ENCODE results near the gene LOC128125822.

The LOC128125822 gene

DNA sequence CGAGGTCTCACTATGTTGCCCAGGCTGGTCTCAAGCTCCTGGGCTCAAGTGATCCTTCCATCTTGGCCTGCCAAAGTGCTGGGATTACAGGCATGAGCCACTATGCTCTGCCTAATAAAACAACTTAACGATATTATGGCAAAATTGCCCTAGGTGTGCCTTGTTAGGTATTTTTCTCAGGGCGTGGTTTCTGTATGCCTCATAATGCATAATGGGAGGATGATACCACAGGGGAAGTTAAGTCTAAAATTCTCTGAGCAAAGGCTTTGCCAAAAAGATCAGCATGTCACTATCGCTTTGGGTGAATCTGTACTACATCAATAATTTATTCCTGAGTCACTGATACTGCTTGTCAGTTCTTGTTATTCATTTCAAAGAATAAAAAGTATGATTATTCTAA lies 15.9 kb upstream of the LOC128125822 start:
- no peak for DNase-seq (ENCODE audit: low read depth in 2 of 2)

DNA sequence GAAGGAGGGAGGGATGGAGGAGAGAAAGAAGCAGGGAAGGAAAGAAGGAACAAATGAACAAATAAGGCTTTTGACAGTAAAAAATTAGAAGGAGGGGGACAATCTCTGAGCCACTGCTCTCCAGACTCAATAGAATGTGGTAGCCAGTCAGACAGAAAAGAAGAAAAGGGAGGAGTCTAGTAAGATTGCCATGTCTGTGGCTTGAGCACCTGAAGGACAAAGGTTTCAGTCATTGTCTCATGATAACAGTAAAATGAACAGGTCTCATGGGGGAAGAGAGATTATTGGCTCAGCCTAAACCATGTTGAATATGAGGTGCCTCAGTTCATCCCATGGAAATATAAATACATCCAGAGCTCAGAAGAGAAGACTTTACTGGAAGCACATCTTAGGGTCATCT lies 14.0 kb upstream of the LOC128125822 start:
- DNase-seq (ENCODE audit: low read depth in 2 of 2) = no peak

DNA sequence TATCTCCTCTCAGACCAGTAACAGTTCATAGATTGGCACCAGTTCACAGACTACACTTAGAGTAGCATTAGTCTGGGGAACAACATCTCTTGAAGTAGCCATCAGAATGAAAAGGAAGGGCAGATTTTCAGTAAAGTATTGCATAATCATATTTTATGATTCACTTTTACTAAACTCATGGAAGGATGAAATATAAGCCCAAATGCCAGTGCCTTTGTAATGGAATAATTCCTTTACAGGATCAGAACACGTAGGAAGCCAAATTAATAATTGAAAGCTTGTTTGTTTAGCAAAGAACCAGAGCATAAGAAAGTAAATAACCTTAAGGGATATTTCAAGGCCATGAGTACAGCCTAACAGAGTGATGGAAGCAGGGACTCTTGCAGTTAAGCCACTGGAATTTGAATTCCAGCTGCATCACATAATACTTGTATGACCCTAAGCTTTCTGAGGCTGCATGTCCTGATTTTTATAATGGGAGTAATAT lies 11.4 kb upstream of the LOC128125822 start:
- no peak for DNase-seq (ENCODE audit: low read depth in 2 of 2)

DNA sequence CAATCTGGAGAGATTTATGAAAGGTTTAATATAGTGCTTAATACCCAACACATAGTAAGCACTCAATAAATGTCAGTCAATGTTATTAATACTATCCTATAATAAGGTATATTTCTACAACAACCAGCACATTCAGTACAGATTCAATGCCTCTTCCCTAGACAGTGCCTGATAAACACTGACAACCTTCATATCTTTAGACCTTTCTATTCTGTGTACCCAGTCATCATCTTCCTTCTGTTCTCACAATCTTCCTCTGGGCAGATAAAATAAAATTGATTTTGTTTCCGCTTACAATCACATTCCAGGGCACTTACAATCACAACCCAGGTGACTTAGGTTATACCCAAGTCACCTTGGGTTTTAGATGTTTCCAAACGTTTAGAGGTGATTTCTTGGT lies 11.0 kb upstream of the LOC128125822 start:
- DNase-seq (ENCODE audit: low read depth in 2 of 2) = no peak

DNA sequence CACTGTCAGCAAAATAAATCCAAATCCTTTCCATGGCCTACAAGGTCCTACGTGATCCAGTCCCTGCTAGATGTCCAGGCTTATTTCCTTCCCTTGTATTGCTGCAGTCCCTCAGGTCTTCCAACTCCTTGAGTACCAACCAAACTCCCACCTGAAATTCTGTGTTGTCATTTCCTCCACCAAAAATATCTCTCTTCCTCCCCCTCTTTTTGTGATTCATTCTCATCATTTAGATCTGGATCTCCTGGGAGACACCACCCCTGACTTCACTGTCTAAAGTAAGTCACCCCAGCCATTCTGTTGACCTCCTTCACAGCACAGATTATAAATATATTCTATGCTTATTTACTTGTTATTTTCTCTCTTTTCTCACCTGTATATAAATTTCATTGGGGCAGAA lies 9.0 kb upstream of the LOC128125822 start:
- no peak for DNase-seq (ENCODE audit: low read depth in 2 of 2)

DNA sequence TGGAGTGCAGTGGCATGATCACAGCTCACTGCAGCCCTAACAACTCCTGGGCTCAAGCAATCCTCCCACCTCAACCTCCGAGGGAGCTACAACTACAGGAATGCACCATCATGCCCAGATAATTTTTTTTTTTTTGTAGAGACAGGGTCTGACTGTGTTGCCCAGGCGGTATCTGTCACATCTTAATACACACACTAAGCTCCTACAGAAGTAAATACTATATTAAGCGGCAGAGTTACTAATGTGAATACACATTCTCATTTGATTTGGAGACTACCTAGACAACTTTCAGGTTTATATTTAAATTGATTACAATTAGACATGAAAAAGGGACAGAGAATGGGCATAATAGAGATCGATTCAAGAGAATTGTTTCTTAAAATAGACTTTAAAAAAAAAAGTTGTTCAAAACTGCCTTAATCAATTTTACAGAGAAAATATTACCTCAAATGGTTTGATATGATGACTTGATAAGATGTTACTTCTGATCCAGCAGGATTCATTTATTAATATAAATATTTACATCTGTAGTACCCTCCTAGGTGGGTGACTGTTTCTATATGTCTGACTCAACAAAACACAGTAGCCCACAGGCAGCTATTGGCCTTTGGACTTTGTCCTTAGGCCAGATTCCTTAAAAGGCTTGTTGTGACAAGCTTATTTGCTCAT lies 7.1 kb upstream of the LOC128125822 start:
- no peak for DNase-seq (ENCODE audit: low read depth in 2 of 2)

DNA sequence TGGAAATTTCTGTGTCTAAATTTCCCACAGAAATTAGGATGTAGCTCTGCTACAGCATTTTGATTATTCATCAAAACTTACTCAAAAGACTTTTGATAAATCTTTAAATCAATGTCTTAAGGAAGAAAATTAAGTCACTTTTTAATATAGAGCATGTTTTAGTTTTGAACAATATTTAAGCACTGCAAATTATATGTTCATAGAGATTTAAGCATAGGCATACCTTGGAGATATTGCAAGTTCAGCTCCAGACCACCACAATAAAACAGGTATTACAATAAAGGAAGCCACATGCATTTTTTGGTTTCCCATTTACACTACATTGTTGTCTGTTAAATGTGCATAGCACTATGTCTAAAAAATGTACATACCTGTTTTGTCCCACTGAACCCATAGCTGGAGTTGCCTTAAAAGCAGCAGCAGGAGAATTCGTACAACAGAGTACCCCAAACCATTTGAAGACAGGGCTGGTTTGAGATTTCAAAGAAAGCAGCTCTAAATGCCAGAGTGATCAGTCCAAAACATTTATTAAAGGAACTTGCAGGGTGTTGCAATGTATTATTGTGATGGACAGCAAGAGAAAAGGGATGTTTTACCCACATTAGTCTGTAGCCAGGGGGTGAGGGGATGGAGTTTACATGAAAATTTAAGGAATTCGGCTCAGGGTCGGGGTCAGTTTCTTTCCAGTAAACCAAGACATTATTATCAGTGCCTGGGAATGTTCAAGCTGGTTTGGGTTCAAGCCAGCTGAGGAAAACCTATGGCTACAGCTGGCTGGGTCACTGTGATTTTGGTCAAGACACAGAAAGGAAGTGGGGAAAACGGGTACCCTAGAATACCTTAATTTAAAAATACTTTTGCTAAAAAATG lies 6.3 kb upstream of the LOC128125822 start:
- DNase-seq (ENCODE audit: low read depth in 2 of 2) = no peak

DNA sequence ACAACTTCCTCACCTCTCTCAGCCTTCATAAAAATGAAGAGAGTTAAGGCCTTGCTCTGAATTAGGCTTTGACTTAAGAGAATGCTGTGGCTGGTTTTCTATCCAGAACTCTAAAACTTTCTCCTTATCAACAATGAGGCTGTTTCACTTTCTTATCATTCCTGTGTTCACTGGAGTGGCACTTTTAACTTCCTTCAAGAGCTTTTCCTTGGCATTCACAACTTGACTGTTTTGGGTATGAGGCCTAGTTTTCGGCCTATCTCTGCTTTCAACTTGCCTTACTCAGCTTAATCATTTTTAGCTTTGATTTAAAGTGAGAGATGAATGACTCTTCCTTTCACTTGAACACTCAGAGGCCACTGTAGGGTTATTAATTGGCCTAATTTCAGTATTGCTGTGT lies 4.3 kb upstream of the LOC128125822 start:
- DNase-seq (ENCODE audit: low read depth in 2 of 2) = no peak

DNA sequence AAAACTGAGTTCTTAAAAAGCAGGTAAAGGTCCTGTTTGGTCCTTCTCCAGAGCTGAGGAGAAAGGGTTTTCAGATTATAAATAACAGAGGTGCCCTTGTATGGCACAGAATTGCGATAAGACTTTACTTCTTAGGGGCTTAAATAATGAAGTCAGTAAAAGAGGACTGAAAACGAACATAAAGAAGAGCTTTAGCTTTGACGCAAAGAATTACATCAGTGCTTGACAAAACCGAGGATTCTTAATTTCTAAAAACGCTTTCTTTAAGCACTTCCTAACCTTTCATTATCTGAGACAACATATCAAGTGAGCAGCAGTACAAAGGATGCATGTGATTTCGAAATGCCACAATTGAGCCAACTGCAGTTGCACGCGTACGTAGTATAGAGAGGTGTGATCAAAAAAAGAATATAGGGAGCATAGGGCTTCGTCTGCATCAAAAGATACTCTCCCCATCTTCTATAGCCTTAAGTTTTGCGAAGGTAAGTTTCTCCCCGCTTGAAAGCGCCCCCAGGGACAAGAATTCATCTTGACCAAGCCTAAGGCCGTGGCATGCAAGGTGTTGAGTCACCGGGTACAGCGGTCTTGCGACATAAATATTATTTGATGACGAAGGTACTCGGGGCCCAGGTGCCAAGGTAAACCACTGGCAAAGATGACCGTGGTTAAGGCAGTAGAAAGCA lies 778 bp upstream of the LOC128125822 start:
- DNase-seq (ENCODE audit: low read depth in 2 of 2) = peak in 1 of 2 donors; percentile 3

GRCh38 chr6:63572747-63573075 lies 431 bp downstream of the LOC128125822 start:
- peak in 1 of 2 donors; percentile 13 for DNase-seq (ENCODE audit: low read depth in 2 of 2)

DNA sequence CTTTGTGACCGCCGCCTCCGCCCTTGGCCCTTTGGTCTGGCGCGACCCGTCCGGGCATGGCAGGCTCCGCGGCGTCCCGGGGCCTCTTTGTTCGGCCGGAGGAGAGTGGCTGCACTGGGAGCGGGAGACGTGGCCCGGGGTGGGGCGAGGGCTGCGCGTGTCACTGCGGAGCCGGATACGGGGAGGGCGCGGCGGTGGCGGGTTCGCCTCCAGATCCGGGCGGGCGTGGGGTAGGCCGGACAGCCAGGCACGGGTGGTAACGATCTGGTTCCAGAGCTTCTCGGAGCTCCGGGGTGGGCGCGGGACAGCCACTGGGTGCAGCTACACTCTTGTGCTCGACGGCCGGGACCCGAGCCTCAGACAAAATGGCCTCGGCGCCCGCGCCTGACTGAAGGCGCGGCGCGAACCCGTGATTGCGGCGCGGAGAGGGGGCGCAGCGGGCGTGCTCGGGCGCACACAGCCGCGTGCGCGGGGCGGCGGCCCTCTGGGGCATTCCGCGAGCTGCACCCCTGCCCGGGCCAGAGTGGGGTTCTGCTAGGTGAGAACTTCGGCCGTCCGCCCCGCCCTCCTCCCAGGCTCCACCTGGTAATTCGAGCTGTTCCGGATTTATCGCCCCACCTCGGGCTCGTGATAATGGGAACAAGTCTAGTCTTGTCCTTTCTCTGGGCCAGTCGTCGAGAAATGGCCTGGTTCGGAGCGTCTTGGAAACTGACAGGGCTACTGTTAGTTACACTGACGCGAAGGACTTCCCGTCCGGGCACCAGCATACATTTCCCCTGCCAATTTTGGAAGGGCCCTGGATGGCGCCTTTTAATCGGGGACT lies 1.0 kb downstream of the LOC128125822 start:
- peak; percentile 27 to 42 for DNase-seq (ENCODE audit: low read depth in 2 of 2)

- no peak for DNase-seq (ENCODE audit: low read depth in 2 of 2)
Measured at GRCh38 chr6:63573899-63574553, 1.7 kb downstream of the LOC128125822 start.

- DNase-seq (ENCODE audit: low read depth in 2 of 2) = no peak
Measured at GRCh38 chr6:63574554-63574900, 2.2 kb downstream of the LOC128125822 start.

DNA sequence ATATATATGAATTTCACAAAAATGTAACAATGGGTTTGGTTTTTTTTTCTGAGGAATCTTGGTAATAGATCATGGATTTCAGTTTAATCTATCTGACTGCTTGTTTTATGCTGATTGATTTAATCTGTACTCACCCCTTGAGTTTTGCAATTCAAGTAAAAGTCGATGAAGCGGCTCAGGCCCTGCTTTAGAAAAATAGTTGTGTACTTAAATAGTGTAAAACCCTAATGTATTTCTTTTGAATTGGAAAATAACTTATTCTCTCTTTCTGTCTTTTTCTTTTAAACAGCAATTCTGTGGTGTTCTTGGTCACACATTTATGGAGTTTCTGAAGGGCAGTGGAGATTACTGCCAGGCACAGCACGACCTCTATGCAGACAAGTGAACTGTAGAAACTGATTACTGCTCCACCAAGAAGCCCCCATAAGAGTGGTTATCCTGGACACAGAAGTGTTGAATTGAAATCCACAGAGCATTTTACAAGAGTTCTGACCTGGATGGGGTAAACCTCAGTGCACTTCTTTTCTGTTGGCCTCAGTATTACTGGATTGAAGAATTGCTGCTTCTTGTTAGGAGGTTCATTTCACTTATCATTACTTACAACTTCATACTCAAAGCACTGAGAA lies 4.0 kb downstream of the LOC128125822 start:
- DNase-seq (ENCODE audit: low read depth in 2 of 2) = no peak

DNA sequence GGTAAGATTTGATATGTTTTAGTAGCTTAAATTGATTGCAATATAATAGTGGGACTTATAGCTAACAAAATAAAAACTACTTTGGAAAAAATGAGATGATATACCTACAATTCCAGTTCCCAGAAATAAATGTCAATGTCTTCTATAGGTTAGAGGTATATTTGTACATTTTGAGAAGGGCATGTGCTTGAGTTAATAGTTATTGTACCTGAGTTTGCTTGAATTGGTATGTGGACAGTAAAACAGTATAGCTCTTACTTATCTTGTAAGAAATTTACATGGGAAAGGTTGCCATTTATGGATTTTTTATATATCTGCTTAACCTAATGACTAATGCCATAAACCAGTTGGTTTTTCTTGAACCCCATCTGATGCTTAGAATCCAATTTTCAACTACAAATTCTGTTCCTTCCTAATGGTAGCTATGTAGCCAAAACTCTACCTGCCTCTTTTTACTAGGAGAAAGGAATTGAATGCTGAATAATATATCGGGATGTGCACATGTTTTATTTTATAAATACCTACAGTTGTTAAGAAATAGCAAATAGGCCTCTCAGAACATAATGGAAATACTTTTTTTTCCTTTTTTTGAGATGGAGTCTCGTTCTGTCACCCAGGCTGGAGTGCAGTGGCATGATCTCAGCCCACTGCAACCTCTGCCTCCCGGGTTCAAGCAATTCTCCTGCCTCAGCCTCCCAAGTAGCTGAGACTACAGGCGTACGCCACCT lies 4.9 kb downstream of the LOC128125822 start:
- DNase-seq (ENCODE audit: low read depth in 2 of 2) = no peak

- no peak for DNase-seq (ENCODE audit: low read depth in 2 of 2)
Measured at GRCh38 chr6:63578757-63579156, 6.5 kb downstream of the LOC128125822 start.

DNA sequence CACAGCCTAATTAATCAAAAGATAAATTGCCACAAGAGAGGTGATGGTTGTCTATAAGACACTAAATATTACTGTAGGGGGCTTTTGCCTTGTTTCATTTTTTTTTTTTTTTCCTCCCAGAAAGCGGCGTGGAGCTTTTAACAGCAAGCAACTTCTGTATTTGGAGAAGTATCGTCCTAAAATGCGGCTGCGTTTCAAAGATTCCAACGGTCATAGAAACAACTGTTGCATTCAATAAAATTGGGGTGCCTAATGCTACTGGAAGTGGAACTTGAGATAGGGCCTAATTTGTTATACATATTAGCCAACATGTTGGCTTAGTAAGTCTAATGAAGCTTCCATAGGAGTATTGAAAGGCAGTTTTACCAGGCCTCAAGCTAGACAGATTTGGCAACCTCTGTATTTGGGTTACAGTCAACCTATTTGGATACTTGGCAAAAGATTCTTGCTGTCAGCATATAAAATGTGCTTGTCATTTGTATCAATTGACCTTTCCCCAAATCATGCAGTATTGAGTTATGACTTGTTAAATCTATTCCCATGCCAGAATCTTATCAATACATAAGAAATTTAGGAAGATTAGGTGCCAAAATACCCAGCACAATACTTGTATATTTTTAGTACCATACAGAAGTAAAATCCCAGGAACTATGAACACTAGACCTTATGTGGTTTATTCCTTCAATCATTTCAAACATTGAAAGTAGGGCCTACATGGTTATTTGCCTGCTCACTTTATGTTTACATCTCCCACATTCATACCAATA lies 7.8 kb downstream of the LOC128125822 start:
- DNase-seq (ENCODE audit: low read depth in 2 of 2) = no peak

- DNase-seq (ENCODE audit: low read depth in 2 of 2) = no peak
Measured at GRCh38 chr6:63580704-63580961, 8.4 kb downstream of the LOC128125822 start.

DNA sequence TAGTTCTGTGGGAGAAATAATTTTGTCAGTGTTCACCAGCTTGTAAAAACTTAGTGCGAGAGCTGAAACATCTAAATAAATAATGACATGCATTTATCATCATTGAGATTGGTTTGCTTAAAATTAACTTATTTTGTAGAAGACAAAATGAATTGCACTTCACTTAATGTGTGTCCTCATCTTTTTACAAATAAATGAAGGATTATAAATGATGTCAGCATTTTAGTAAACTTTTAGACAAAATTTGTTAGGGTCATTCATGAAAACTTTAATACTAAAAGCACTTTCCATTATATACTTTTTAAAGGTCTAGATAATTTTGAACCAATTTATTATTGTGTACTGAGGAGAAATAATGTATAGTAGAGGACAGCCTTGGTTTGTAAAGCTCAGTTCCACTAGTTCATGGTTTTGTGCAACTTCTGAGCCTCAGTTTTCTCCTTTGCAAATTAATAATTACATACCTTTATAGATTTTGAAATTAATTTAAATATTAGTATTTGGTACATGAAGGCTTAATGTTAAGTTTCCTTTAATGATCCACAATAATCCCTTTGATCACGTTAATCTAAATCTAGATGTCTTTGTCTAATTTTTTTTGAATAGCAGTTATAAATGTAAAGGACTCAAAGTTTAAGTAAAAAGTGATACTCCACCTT lies 9.2 kb downstream of the LOC128125822 start:
- DNase-seq (ENCODE audit: low read depth in 2 of 2) = no peak
